Measurements from ENCODE around the gene C1QTNF7. TPM values are rescaled to one million over a fixed set of nuclear protein-coding genes. Genes with fewer than 3 reads are reported as not detected.
A peak's percentile ranks its signal among the peaks of the same experiment; 100 is the strongest.

The C1QTNF7 gene
- total RNA-seq, 1 experiment from 2014 or later = 0.04 TPM

DNA sequence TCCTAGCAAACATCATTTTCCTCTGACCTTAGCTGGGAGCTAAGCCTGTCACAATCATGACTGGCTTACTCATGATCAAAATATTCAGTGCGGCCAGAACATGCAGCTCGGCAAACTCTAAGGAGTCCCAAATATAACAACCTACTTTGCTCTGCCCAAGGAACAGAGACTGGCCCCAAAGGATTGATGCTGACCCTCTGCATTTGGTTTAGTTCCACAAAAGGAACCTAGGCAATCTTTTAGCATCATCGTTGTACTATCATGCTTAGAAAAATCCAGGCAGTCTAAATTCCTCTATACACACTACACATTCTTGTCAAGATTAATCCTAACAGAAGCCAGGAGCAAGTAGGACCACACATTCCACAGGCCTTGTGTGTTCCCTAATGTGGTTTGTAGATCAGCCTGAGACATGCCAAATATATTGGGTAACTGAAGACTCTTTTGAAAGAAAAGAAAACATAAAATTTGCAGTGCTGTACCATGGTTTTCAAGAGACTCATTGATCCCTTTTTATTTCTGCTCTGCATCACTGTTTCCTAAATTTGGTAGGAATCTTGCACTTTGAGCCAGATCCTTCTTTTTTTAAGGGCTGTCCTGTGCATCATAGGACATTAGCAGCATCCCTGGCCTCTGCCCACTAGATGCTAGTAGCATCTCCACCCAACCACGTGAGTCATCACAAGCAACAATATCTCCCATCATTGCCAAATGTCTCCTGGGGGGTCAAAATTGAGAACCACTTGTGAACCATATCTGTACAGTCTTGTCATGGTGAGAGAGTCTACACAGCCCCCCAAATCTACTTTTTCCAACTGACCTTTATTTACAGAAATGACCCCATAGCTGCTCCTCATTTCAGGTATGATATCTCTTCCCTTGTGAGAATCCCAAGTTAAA, 24.3 kb downstream of the C1QTNF7 start (continued):
- TF ChIP-seq, protein P1, sequence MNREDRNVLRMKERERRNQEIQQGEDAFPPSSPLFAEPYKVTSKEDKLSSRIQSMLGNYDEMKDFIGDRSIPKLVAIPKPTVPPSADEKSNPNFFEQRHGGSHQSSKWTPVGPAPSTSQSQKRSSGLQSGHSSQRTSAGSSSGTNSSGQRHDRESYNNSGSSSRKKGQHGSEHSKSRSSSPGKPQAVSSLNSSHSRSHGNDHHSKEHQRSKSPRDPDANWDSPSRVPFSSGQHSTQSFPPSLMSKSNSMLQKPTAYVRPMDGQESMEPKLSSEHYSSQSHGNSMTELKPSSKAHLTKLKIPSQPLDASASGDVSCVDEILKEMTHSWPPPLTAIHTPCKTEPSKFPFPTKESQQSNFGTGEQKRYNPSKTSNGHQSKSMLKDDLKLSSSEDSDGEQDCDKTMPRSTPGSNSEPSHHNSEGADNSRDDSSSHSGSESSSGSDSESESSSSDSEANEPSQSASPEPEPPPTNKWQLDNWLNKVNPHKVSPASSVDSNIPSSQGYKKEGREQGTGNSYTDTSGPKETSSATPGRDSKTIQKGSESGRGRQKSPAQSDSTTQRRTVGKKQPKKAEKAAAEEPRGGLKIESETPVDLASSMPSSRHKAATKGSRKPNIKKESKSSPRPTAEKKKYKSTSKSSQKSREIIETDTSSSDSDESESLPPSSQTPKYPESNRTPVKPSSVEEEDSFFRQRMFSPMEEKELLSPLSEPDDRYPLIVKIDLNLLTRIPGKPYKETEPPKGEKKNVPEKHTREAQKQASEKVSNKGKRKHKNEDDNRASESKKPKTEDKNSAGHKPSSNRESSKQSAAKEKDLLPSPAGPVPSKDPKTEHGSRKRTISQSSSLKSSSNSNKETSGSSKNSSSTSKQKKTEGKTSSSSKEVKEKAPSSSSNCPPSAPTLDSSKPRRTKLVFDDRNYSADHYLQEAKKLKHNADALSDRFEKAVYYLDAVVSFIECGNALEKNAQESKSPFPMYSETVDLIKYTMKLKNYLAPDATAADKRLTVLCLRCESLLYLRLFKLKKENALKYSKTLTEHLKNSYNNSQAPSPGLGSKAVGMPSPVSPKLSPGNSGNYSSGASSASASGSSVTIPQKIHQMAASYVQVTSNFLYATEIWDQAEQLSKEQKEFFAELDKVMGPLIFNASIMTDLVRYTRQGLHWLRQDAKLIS (CRISPR knock-in tag; IDR thresholded peaks at IDR 0.05; ENCODE audit: borderline replicate concordance) = no peak
- TF ChIP-seq ATF1 (CRISPR knock-in tag; IDR thresholded peaks at IDR 0.05) = no peak
- TF ChIP-seq ZNF232 (CRISPR knock-in tag; IDR thresholded peaks at IDR 0.05) = no peak
- TF ChIP-seq FOXJ3 (CRISPR knock-in tag; IDR thresholded peaks at IDR 0.05; ENCODE audit: borderline replicate concordance) = no peak
- TF ChIP-seq ZNF219 (CRISPR knock-in tag; IDR thresholded peaks at IDR 0.05; ENCODE audit: borderline replicate concordance) = no peak
- no peak for TF ChIP-seq NR2C2 (CRISPR knock-in tag; IDR thresholded peaks at IDR 0.05)
- no peak for TF ChIP-seq NFATC4 (CRISPR knock-in tag; IDR thresholded peaks at IDR 0.05)
- no peak for TF ChIP-seq MXD4 (CRISPR knock-in tag; IDR thresholded peaks at IDR 0.05; ENCODE audit: borderline replicate concordance)
- TF ChIP-seq CREB1 (CRISPR knock-in tag; IDR thresholded peaks at IDR 0.05) = no peak
- TF ChIP-seq ZNF671 (CRISPR knock-in tag; IDR thresholded peaks at IDR 0.05) = no peak
- TF ChIP-seq PRRX2 (CRISPR knock-in tag; IDR thresholded peaks at IDR 0.05) = no peak

DNA sequence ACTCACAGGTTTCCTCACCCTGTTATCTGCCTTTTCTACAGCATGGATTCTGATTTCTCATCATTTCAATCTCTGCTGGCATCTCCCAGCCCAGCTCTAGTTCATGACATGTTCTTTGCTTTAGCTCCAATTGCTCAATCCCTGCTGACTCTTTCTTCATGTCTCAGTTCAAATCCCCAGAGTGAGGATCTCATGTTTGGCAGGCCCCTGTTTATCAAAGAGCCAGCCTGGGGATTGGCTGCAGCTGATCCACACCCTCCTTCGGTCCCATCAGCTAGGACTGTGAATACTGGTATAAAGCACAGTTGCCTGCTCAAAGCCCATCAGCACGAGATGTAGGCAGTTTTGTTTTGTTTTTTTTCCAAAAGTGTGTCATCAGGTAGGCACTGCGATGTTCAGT, 27.5 kb downstream of the C1QTNF7 start:
- no peak overlapping the region for H3K4me3 Mint-ChIP-seq
- no peaks in the 10 kb centered on the region; the same call in 1 of the 2 replicates for H3K9me3 Mint-ChIP-seq
- no peak overlapping the region for H3K27ac Mint-ChIP-seq
- H3K4me1 Mint-ChIP-seq = peaks cover 4% of the 10 kb centered on the region; the same call in 1 of the 2 replicates
- no peaks in the 10 kb centered on the region for H3K27me3 Mint-ChIP-seq (ENCODE audit: low read depth)
- ATAC-seq (no peak), DNase-seq (ENCODE audit: low spot score) (no peak)
- TF ChIP-seq JAZF1 (CRISPR knock-in tag; IDR thresholded peaks at IDR 0.05) = no peak
- TF ChIP-seq, protein P2, sequence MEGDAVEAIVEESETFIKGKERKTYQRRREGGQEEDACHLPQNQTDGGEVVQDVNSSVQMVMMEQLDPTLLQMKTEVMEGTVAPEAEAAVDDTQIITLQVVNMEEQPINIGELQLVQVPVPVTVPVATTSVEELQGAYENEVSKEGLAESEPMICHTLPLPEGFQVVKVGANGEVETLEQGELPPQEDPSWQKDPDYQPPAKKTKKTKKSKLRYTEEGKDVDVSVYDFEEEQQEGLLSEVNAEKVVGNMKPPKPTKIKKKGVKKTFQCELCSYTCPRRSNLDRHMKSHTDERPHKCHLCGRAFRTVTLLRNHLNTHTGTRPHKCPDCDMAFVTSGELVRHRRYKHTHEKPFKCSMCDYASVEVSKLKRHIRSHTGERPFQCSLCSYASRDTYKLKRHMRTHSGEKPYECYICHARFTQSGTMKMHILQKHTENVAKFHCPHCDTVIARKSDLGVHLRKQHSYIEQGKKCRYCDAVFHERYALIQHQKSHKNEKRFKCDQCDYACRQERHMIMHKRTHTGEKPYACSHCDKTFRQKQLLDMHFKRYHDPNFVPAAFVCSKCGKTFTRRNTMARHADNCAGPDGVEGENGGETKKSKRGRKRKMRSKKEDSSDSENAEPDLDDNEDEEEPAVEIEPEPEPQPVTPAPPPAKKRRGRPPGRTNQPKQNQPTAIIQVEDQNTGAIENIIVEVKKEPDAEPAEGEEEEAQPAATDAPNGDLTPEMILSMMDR (IDR thresholded peaks at IDR 0.05) = no peak
- ChIA-PET CTCF (no interaction called here), POLR2A (no interaction called here)
- H3K36me3 Mint-ChIP-seq = no peaks in the 10 kb centered on the region

DNA sequence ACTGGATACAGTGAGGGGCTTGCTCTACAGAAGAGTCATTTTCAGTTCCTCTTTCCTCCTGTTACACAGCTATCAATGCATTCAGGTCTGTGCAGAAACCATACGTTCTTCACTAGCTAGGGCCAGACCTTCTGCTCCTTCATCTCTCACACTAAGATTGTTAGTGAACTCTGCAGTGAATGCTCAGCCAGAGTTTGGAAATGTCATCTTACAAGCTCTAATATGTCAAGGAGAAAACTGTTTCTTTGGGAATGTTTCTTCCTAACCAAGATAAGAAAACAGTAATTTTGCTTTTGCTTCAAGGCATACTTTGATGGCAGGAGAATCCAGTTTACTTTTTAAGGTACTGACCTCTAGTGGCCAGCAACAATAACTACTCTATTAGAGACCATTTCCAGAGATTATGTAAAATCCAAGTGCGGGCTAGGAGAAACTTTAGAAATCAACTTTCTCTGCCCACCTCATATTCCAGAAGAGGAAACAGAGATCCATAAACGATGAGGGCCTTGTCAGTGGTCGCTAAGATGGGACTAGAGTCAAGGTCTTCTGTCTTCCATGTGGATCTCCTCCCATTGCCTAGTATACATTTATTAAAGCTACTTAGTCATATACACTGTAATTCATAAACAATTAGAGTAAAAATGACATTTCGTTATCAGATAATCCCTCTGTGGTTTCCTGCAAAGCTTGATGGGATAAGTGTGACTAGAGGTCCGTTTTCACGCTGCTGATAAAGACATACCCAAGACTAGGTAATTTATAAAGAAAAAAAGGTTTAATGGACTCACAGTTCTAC, 29.8 kb downstream of the C1QTNF7 start:
- ATAC-seq (peak; percentile 74), DNase-seq (ENCODE audit: low spot score) (no peak)
- no peaks in the 10 kb centered on the region for H3K36me3 Mint-ChIP-seq
- H3K4me1 Mint-ChIP-seq = no peaks in the 10 kb centered on the region; the same call in 1 of the 2 replicates
- TF ChIP-seq, protein P3, sequence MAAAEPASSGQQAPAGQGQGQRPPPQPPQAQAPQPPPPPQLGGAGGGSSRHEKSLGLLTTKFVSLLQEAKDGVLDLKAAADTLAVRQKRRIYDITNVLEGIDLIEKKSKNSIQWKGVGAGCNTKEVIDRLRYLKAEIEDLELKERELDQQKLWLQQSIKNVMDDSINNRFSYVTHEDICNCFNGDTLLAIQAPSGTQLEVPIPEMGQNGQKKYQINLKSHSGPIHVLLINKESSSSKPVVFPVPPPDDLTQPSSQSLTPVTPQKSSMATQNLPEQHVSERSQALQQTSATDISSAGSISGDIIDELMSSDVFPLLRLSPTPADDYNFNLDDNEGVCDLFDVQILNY (CRISPR knock-in tag; IDR thresholded peaks at IDR 0.05) = no peak
- TF ChIP-seq, protein P2 (IDR thresholded peaks at IDR 0.05) = peak; percentile 47; the same call in 1 of the 2 replicates
- no peaks in the 10 kb centered on the region for H3K27me3 Mint-ChIP-seq (ENCODE audit: low read depth)
- ChIA-PET CTCF (interaction anchor here (0.7 to 2.3 kb wide), 11 partner anchors 12 to 225 kb away, joined by 3 to 13 read pairs (median 4); partner anchors contain the start of gene CC2D2A), POLR2A (no interaction called here)
- no peaks in the 10 kb centered on the region for H3K9me3 Mint-ChIP-seq
- H3K4me3 Mint-ChIP-seq = no peak overlapping the region
- no peak overlapping the region for H3K27ac Mint-ChIP-seq

Measured in WTC11 (cell line).